ENCODE results near the gene ZNF326.

Gene ZNF326

GRCh38 chr1:90074566-90074965, 79.7 kb downstream of the ZNF326 start:
- DNase-seq (ENCODE audit: low read depth, low spot score) = no peak

DNA sequence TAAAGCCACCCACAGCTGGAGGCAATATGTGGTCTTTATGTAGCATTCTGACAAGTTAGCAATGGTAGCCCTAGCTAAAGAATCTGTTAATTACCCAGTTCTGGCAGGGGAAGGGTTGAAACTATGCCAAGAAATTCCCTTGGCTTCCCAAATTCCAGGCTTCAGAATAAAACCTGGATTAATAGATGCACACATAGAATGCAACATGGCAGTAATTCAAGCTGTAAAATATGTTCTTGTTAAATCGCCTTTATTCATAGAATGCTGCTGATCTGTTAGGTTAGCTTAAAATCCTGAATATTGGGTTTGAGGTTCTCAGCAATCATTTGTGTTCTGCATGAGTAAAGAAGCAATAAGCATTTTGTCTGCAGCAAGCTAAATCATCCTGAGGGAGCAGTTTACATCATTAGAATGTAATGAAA, 80.1 kb downstream of the ZNF326 start:
- DNase-seq (ENCODE audit: low read depth, low spot score) = no peak

- DNase-seq (ENCODE audit: low read depth, low spot score) = no peak
Measured at GRCh38 chr1:90083995-90084394, 89.1 kb downstream of the ZNF326 start.

Data from activated CD4-positive, CD25-positive, alpha-beta regulatory T cell treated with anti-CD3 and anti-CD28 coated beads, Interleukin-2, amount 50 U/mL, for 16 hours (primary cell).